ENCODE data around the gene HIVEP1.

HIVEP1 gene

GRCh38 chr6:11978169-11978987 lies 33.7 kb upstream of the HIVEP1 start:
- Histone ChIP-seq H3K9ac (ENCODE audit: low read length) (no peak overlapping the region), H2AFZ (ENCODE audit: low read depth, low read length) (no peak overlapping the region; the same call in 1 of the 2 replicates), H4K20me1 (ENCODE audit: insufficient read depth, low read length) (no peaks in the 10 kb centered on the region), H3K4me2 (ENCODE audit: low read length) (no peak overlapping the region), H3K36me3 (replicated peaks; ENCODE audit: low read depth, low read length) (no peaks in the 10 kb centered on the region), H3K79me2 (ENCODE audit: low read length) (no peaks in the 10 kb centered on the region), H3K4me1 (ENCODE audit: low read length) (peaks cover 6% of the 10 kb centered on the region), H3K27me3 (ENCODE audit: low read depth, low read length) (0 out of 2 replicates have a peak, but pooled peaks cover 3% of the 10 kb centered on the region), H3K4me3 (ENCODE audit: low read length) (no peak overlapping the region), H3K27ac (ENCODE audit: low read length) (no peak overlapping the region), H3K9me3 (ENCODE audit: insufficient read depth, low read length) (no peaks in the 10 kb centered on the region)
- TF ChIP-seq CTCF (IDR thresholded peaks at IDR 0.05; ENCODE audit: low read depth, low read length) (no peak), EZH2phosphoT487 (IDR thresholded peaks at IDR 0.05; ENCODE audit: low read depth) (no peak)

DNA sequence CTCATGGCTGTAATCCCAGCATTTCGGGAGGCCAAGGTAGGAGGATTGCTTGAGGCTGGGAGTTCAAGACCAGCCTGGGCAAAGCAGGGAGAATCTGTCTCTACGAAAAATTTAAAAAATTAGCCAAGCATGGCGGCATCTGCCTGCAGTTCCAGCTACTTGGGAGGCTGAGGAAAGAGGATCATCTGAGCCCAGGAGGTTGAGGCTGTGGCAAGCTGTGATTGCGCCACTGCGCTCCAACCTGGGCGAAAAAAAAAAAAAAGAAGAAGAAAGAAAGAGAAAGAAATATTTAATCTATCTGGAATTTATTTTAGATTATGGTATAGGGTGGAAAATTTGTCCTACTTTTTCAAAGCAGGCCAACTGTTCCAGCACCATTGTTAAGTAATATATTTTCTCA lies 32.2 kb upstream of the HIVEP1 start:
- no peak overlapping the region for H3K27ac ChIP-seq (ENCODE audit: low read length)
- no peak overlapping the region for H2AFZ ChIP-seq (ENCODE audit: low read depth, low read length)
- H4K20me1 ChIP-seq (ENCODE audit: insufficient read depth, low read length): no peaks in the 10 kb centered on the region
- H3K27me3 ChIP-seq (ENCODE audit: low read depth, low read length): 0 out of 2 replicates have a peak, but pooled peaks cover 3% of the 10 kb centered on the region
- H3K36me3 ChIP-seq (replicated peaks; ENCODE audit: low read depth, low read length): no peaks in the 10 kb centered on the region
- H3K4me2 ChIP-seq (ENCODE audit: low read length): no peak overlapping the region
- no peak for TF ChIP-seq EZH2phosphoT487 (IDR thresholded peaks at IDR 0.05; ENCODE audit: low read depth)
- TF ChIP-seq CTCF (IDR thresholded peaks at IDR 0.05; ENCODE audit: low read depth, low read length): no peak
- H3K4me3 ChIP-seq (ENCODE audit: low read length): no peak overlapping the region
- no peaks in the 10 kb centered on the region for H3K79me2 ChIP-seq (ENCODE audit: low read length)
- H3K4me1 ChIP-seq (ENCODE audit: low read length): peaks cover 6% of the 10 kb centered on the region; the same call in 1 of the 2 replicates
- H3K9ac ChIP-seq (ENCODE audit: low read length): no peak overlapping the region
- no peaks in the 10 kb centered on the region for H3K9me3 ChIP-seq (ENCODE audit: insufficient read depth, low read length)

DNA sequence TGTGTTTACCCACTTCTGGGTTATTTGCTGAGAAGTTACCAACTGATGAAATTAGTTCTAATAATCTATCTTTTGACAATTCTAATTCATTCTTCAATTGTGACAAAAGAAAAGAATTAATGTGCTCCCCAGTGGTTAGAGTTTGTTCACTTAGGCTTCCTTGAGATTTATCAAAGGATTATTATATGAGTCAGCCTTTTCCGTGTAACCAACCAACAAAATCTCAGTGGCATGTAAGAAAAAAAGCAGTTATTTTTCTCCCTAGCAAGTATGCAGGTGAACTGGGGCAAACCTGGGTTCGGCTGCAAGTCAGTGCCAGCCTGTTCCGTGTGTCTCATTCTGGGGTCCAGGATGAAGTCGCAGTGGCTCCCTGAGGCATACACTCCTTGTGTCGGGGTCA lies 28.8 kb upstream of the HIVEP1 start:
- Histone ChIP-seq H2AFZ (ENCODE audit: low read depth, low read length) (no peak overlapping the region), H3K79me2 (ENCODE audit: low read length) (no peaks in the 10 kb centered on the region), H3K36me3 (replicated peaks; ENCODE audit: low read depth, low read length) (no peaks in the 10 kb centered on the region), H3K4me3 (ENCODE audit: low read length) (no peak overlapping the region), H3K27me3 (ENCODE audit: low read depth, low read length) (0 out of 2 replicates have a peak, but pooled peaks cover 3% of the 10 kb centered on the region), H3K4me1 (ENCODE audit: low read length) (no peaks in the 10 kb centered on the region), H3K9ac (ENCODE audit: low read length) (no peak overlapping the region), H3K9me3 (ENCODE audit: insufficient read depth, low read length) (no peaks in the 10 kb centered on the region), H3K4me2 (ENCODE audit: low read length) (no peak overlapping the region), H3K27ac (ENCODE audit: low read length) (no peak overlapping the region), H4K20me1 (ENCODE audit: insufficient read depth, low read length) (no peaks in the 10 kb centered on the region)
- TF ChIP-seq CTCF (IDR thresholded peaks at IDR 0.05; ENCODE audit: low read depth, low read length) (no peak), EZH2phosphoT487 (IDR thresholded peaks at IDR 0.05; ENCODE audit: low read depth) (no peak)

DNA sequence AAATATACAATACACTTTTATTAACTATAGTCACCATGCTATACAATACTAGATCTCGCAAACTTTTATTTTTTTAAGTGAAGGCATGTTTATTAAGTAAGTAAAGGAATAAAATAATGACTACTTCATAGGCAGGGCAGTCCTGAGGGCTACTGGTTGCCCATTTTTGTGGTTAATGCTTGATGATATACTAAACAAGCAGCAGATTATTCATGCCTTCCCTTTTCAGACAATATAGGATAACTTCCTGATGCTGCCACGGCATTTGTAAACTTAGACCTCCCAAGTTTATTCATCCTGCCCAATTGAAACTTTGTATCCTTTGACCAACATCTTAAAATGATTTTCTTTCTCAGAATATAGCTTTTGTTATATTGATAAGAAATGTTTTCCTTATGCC lies 24.7 kb upstream of the HIVEP1 start:
- Histone ChIP-seq H3K27ac (ENCODE audit: low read length) (no peak overlapping the region), H3K4me1 (ENCODE audit: low read length) (no peaks in the 10 kb centered on the region), H3K36me3 (replicated peaks; ENCODE audit: low read depth, low read length) (no peaks in the 10 kb centered on the region), H2AFZ (ENCODE audit: low read depth, low read length) (no peak overlapping the region), H3K9me3 (ENCODE audit: insufficient read depth, low read length) (no peaks in the 10 kb centered on the region), H3K9ac (ENCODE audit: low read length) (no peak overlapping the region), H3K4me3 (ENCODE audit: low read length) (no peak overlapping the region), H3K27me3 (ENCODE audit: low read depth, low read length) (no peaks in the 10 kb centered on the region), H3K4me2 (ENCODE audit: low read length) (no peak overlapping the region), H3K79me2 (ENCODE audit: low read length) (no peaks in the 10 kb centered on the region), H4K20me1 (ENCODE audit: insufficient read depth, low read length) (no peaks in the 10 kb centered on the region)
- TF ChIP-seq CTCF (IDR thresholded peaks at IDR 0.05; ENCODE audit: low read depth, low read length): no peak
